Neural cell (in vitro differentiated cells): ENCODE measurements around the gene LUC7L.

Experiments
- EP300 ChIP-seq: fragments of 450-650 bp; conservative IDR thresholded peaks from 2 replicates; pipeline ENCODE4 v1.6.1; 2014; ENCODE audit warnings: antibody characterized with exemption, mild to moderate bottlenecking, moderate library complexity; ENCODE audit not compliant: poor library complexity, severe bottlenecking
- EZH2 ChIP-seq: fragments of 200-600, 300-800 bp; shearing (Covaris generic), sonication (generic); IDR thresholded peaks from 2 replicates; pipeline ENCODE4 v1.6.1; 2014; ENCODE audit warnings: antibody characterized with exemption, low read length, borderline replicate concordance, mild to moderate bottlenecking; ENCODE audit not compliant: insufficient read depth, poor library complexity, severe bottlenecking
- POLR2AphosphoS5 ChIP-seq: IDR thresholded peaks from 2 replicates; pipeline ENCODE4 v1.6.1; 2012
- SMC3 ChIP-seq: fragments of 450-650 bp; conservative IDR thresholded peaks from 2 replicates; pipeline ENCODE4 v1.6.1; 2014; ENCODE audit warnings: antibody characterized with exemption, mild to moderate bottlenecking, moderate library complexity; ENCODE audit not compliant: poor library complexity
- TAF1 ChIP-seq: IDR thresholded peaks from 2 replicates; pipeline ENCODE4 v1.6.1; 2012; ENCODE audit warnings: low read depth
- TF ChIP-seq, protein P1 (sequence below): fragments of 450-650 bp; IDR thresholded peaks from 2 replicates; pipeline ENCODE4 v1.5.1; 2014; ENCODE audit warnings: antibody characterized with exemption, mild to moderate bottlenecking, moderate library complexity; ENCODE audit not compliant: poor library complexity, severe bottlenecking
- TF ChIP-seq, protein P2 (sequence below): IDR thresholded peaks from 2 replicates; pipeline ENCODE4 v1.6.1; 2012; ENCODE audit warnings: borderline replicate concordance

- TF ChIP-seq, protein P1, sequence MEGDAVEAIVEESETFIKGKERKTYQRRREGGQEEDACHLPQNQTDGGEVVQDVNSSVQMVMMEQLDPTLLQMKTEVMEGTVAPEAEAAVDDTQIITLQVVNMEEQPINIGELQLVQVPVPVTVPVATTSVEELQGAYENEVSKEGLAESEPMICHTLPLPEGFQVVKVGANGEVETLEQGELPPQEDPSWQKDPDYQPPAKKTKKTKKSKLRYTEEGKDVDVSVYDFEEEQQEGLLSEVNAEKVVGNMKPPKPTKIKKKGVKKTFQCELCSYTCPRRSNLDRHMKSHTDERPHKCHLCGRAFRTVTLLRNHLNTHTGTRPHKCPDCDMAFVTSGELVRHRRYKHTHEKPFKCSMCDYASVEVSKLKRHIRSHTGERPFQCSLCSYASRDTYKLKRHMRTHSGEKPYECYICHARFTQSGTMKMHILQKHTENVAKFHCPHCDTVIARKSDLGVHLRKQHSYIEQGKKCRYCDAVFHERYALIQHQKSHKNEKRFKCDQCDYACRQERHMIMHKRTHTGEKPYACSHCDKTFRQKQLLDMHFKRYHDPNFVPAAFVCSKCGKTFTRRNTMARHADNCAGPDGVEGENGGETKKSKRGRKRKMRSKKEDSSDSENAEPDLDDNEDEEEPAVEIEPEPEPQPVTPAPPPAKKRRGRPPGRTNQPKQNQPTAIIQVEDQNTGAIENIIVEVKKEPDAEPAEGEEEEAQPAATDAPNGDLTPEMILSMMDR: no peak
- TF ChIP-seq EP300 (no peak), TAF1 (no peak), EZH2 (no peak), SMC3 (no peak), POLR2AphosphoS5 (no peak)
- TF ChIP-seq, protein P2, sequence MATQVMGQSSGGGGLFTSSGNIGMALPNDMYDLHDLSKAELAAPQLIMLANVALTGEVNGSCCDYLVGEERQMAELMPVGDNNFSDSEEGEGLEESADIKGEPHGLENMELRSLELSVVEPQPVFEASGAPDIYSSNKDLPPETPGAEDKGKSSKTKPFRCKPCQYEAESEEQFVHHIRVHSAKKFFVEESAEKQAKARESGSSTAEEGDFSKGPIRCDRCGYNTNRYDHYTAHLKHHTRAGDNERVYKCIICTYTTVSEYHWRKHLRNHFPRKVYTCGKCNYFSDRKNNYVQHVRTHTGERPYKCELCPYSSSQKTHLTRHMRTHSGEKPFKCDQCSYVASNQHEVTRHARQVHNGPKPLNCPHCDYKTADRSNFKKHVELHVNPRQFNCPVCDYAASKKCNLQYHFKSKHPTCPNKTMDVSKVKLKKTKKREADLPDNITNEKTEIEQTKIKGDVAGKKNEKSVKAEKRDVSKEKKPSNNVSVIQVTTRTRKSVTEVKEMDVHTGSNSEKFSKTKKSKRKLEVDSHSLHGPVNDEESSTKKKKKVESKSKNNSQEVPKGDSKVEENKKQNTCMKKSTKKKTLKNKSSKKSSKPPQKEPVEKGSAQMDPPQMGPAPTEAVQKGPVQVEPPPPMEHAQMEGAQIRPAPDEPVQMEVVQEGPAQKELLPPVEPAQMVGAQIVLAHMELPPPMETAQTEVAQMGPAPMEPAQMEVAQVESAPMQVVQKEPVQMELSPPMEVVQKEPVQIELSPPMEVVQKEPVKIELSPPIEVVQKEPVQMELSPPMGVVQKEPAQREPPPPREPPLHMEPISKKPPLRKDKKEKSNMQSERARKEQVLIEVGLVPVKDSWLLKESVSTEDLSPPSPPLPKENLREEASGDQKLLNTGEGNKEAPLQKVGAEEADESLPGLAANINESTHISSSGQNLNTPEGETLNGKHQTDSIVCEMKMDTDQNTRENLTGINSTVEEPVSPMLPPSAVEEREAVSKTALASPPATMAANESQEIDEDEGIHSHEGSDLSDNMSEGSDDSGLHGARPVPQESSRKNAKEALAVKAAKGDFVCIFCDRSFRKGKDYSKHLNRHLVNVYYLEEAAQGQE: no peak
Observed at GRCh38 chr16:169014-169413, 60.2 kb downstream of the LUC7L start.
